ENCODE measurements around the gene TIE1. TPM values are rescaled to one million over a fixed set of nuclear protein-coding genes. Genes with fewer than 3 reads are reported as not detected.

The TIE1 gene
- total RNA-seq, 1 experiment from 2014 or later, result not detected

DNA sequence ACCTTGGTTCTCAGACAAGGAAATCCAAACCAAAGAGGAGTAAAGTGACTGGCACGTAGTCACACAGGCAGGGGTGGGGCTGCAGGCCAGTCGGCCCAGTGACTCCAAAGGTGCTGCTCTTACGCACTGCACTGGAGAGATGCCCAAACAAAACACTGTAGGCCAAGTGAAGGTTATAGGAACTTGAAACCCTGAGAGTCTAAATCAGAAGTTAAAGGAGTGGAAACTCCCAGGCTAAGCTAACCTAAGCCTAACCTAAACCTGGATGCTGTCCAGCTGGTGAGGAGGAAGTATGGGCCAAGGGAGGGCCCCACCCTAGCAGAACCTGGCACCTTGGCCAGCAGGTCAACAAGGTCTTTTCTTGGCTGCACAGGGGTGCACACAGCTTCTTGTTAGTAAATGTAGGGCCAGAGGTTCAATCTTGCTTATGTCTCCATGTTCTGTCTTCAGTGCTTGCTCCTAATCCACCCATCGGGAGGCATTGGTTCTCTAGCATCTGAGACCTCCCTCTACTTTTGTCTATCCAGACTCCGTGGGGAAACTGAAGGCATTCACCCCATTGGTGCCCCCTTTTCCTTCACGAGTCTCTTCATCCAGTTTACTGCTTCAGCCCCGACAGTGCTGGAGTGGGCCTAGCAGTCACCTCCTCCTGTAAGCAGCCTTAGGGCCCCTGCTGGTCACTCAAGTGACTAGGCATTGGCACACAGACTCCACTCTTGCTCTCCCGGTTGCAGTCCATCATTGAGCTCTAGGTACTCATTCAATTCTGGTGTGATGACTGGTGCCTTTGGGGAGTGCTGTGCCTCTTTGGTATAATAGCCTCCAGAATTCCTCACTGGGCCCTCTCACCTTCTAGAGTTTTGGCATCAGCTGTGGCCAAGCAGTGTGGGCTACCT is 43.9 kb upstream of the TIE1 start:
- DNase-seq, result peak; percentile 80 to 83

DNA sequence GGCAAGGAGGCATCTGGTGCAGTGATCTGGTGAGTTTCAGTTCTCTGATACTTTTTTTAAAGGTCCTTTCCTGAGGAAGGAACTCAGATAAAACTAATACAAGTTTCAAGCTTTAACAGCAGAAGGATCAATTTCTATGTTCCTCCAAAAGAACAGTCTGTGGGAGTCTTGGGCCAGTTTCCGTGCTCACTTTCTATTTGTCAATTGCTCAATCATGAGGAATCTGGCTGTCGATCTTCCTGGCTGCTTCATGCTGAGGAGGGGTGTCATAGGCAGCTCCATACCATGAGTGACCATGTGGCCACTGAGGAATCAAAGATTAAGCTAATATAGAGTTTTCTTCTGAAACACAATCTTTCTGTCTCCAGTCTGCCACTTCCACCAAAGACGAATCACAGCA is 42.4 kb upstream of the TIE1 start:
- H3K79me2 ChIP-seq (ENCODE audit: low read depth), result no peaks in the 10 kb centered on the region
- H4K20me1 ChIP-seq (ENCODE audit: insufficient read depth), result no peaks in the 10 kb centered on the region
- H3K27me3 ChIP-seq (ENCODE audit: insufficient read depth, low read depth), result no peaks in the 10 kb centered on the region
- no peaks in the 10 kb centered on the region for H3K36me3 ChIP-seq (ENCODE audit: low read depth)
- no peak for DNase-seq
- H2AFZ ChIP-seq, result no peak overlapping the region
- H3F3A ChIP-seq (ENCODE audit: insufficient read depth, low read depth), result peaks cover 5% of the 10 kb centered on the region; the same call in 1 of the 2 replicates
- ChIA-PET POLR2A (ENCODE audit: unreplicated experiment) (interaction anchor here (0.6 kb wide), 1 partner anchor 8 kb away, joined by 4 read pairs; no protein-coding TSS in a partner anchor), CTCF (interaction anchor here (0.7 to 1.0 kb wide), 2 partner anchors 109 to 432 kb away, joined by 4 to 13 read pairs; partner anchors contain the start of gene ELOVL1)
- no peak overlapping the region for H3K4me3 ChIP-seq
- peaks cover 5% of the 10 kb centered on the region for H3K9me3 ChIP-seq (ENCODE audit: insufficient read depth, low read depth)
- no peak for TF ChIP-seq EZH2 (IDR thresholded peaks at IDR 0.05; ENCODE audit: low read depth)
- TF ChIP-seq, protein P1, sequence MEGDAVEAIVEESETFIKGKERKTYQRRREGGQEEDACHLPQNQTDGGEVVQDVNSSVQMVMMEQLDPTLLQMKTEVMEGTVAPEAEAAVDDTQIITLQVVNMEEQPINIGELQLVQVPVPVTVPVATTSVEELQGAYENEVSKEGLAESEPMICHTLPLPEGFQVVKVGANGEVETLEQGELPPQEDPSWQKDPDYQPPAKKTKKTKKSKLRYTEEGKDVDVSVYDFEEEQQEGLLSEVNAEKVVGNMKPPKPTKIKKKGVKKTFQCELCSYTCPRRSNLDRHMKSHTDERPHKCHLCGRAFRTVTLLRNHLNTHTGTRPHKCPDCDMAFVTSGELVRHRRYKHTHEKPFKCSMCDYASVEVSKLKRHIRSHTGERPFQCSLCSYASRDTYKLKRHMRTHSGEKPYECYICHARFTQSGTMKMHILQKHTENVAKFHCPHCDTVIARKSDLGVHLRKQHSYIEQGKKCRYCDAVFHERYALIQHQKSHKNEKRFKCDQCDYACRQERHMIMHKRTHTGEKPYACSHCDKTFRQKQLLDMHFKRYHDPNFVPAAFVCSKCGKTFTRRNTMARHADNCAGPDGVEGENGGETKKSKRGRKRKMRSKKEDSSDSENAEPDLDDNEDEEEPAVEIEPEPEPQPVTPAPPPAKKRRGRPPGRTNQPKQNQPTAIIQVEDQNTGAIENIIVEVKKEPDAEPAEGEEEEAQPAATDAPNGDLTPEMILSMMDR (conservative IDR thresholded peaks at IDR 0.05), result no peak
- intact Hi-C loops (cut with micrococcal nuclease; ENCODE audit: unreplicated experiment), result no loop called here
- no peak overlapping the region for H3K4me2 ChIP-seq
- H3K4me1 ChIP-seq (replicated peaks; ENCODE audit: insufficient read depth), result peaks cover 14% of the 10 kb centered on the region
- H3K9me2 ChIP-seq (ENCODE audit: insufficient read depth), result no peaks in the 10 kb centered on the region
- BruUV-seq (replicated peaks), result no TSS peak
- no peak overlapping the region for H3K27ac ChIP-seq

More for the DNA sequence above, 43.9 kb upstream of the TIE1 start:
- Histone ChIP-seq H3K4me3 (no peak overlapping the region), H2AFZ (no peak overlapping the region), H3K27ac (peak overlapping the region; percentile 35; the same call in 1 of the 2 replicates), H3F3A (ENCODE audit: insufficient read depth, low read depth) (peaks cover 5% of the 10 kb centered on the region; the same call in 1 of the 2 replicates), H3K9me3 (ENCODE audit: insufficient read depth, low read depth) (no peaks in the 10 kb centered on the region; the same call in 1 of the 2 replicates), H4K20me1 (ENCODE audit: insufficient read depth) (no peaks in the 10 kb centered on the region), H3K4me2 (peak overlapping the region; percentile 12; the same call in 1 of the 2 replicates), H3K36me3 (ENCODE audit: low read depth) (no peaks in the 10 kb centered on the region), H3K4me1 (replicated peaks; ENCODE audit: insufficient read depth) (peaks cover 14% of the 10 kb centered on the region), H3K79me2 (ENCODE audit: low read depth) (no peaks in the 10 kb centered on the region), H3K9me2 (ENCODE audit: insufficient read depth) (no peaks in the 10 kb centered on the region), H3K27me3 (ENCODE audit: insufficient read depth, low read depth) (no peaks in the 10 kb centered on the region)
- POLR2A ChIA-PET (ENCODE audit: unreplicated experiment), result interaction anchor here (0.6 to 1.0 kb wide), 3 partner anchors 14 to 640 kb away, joined by 3 to 8 read pairs (median 4); no protein-coding TSS in a partner anchor
- CTCF ChIA-PET, result interaction anchor here (0.6 kb wide), 1 partner anchor 16 kb away, joined by 3 read pairs; no protein-coding TSS in a partner anchor
- intact Hi-C loops (cut with micrococcal nuclease; ENCODE audit: unreplicated experiment), result no loop called here
- no TSS peak for BruUV-seq (replicated peaks)
- TF ChIP-seq, protein P1 (conservative IDR thresholded peaks at IDR 0.05), result no peak
- TF ChIP-seq EZH2 (IDR thresholded peaks at IDR 0.05; ENCODE audit: low read depth), result no peak

DNA sequence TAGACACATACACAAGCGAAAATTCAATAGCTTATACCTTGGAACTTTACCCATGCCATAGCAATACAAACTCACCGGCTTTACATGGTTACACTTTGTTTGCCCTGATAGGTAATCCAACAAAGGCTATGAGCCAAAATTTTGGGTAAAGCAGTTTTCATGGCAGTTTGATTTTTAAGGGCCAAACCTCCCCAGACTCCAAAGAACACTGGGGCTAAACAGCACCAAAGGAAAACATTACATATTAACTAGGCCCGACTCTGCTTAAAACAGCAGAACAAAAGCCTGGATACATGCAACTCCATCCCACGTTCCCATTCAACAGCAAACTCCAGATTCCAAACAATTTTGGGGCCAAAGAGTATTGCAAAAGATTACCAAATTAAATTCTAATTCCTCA is 35.4 kb upstream of the TIE1 start:
- Histone ChIP-seq H4K20me1 (ENCODE audit: insufficient read depth) (no peaks in the 10 kb centered on the region), H2AFZ (no peak overlapping the region), H3K36me3 (ENCODE audit: low read depth) (no peaks in the 10 kb centered on the region), H3K79me2 (ENCODE audit: low read depth) (no peaks in the 10 kb centered on the region), H3K4me1 (replicated peaks; ENCODE audit: insufficient read depth) (peaks cover 13% of the 10 kb centered on the region), H3K4me3 (no peak overlapping the region), H3K27ac (no peak overlapping the region), H3K9me3 (ENCODE audit: insufficient read depth, low read depth) (peaks cover 9% of the 10 kb centered on the region), H3K9me2 (ENCODE audit: insufficient read depth) (no peaks in the 10 kb centered on the region), H3K27me3 (ENCODE audit: insufficient read depth, low read depth) (no peaks in the 10 kb centered on the region), H3K4me2 (no peak overlapping the region), H3F3A (ENCODE audit: insufficient read depth, low read depth) (peaks cover 6% of the 10 kb centered on the region; the same call in 1 of the 2 replicates)
- intact Hi-C loops (cut with micrococcal nuclease; ENCODE audit: unreplicated experiment), result no loop called here
- DNase-seq, result no peak
- CTCF ChIA-PET, result no interaction called here
- POLR2A ChIA-PET (ENCODE audit: unreplicated experiment), result interaction anchor here (0.7 kb wide), 1 partner anchor 448 kb away, joined by 4 read pairs; no protein-coding TSS in a partner anchor
- TF ChIP-seq, protein P1 (conservative IDR thresholded peaks at IDR 0.05), result no peak
- TF ChIP-seq EZH2 (IDR thresholded peaks at IDR 0.05; ENCODE audit: low read depth), result no peak
- no TSS peak for BruUV-seq (replicated peaks)
